Epithelial cell of proximal tubule (primary cell): ENCODE data around the gene ACSL1. TPM values are rescaled to one million over a fixed set of nuclear protein-coding genes. Genes with fewer than 3 reads are reported as not detected.

Experiments used
- DNase-seq: peaks from one replicate; pipeline ENCODE4 v3.0.0-alpha.2; 2011; ENCODE audit warnings: low read depth
- H3K4me3 ChIP-seq: 2 replicates; pipeline ENCODE4 v1.5.1; 2011; ENCODE audit warnings: low read depth, mild to moderate bottlenecking, low read length
- CTCF ChIP-seq: conservative IDR thresholded peaks from 2 replicates; pipeline ENCODE4 v1.5.1; 2012; ENCODE audit warnings: low read depth, mild to moderate bottlenecking, low read length
- total RNA-seq: library from RNA; depleted of rRNA; stranded (reverse); fragments of >200 nt; gene quantifications from 2 replicates; pipeline ENCODE4 v1.2.3, GENCODE V29; 2015

Gene ACSL1
- total RNA-seq, 1 donor from 2014 or later = 18.5 TPM

- DNase-seq = no peak
- no peak for TF ChIP-seq CTCF
- no peak overlapping the region for H3K4me3 ChIP-seq
Observed at GRCh38 chr4:184793735-184794355, 31.9 kb downstream of the ACSL1 start.

GRCh38 chr4:184792950-184793555 lies 32.7 kb downstream of the ACSL1 start:
- H3K4me3 ChIP-seq = no peak overlapping the region

GRCh38 chr4:184792334-184792733 lies 33.4 kb downstream of the ACSL1 start:
- peak; percentile 77 for DNase-seq
- no peak overlapping the region for H3K4me3 ChIP-seq
- TF ChIP-seq CTCF = no peak

More at GRCh38 chr4:184792950-184793555, 32.7 kb downstream of the ACSL1 start:
- peak; percentile 91 for DNase-seq
- TF ChIP-seq CTCF = no peak

GRCh38 chr4:184790826-184791225 lies 34.9 kb downstream of the ACSL1 start:
- H3K4me3 ChIP-seq = no peak overlapping the region
- DNase-seq = no peak
- TF ChIP-seq CTCF = no peak

- TF ChIP-seq CTCF = no peak
- H3K4me3 ChIP-seq = no peak overlapping the region
- peak; percentile 99 for DNase-seq
Observed at GRCh38 chr4:184787766-184788503, 37.8 kb downstream of the ACSL1 start.

GRCh38 chr4:184785813-184786212 lies 40.0 kb downstream of the ACSL1 start:
- no peak for TF ChIP-seq CTCF
- no peak overlapping the region for H3K4me3 ChIP-seq
- DNase-seq = no peak
